ENCODE measurements around the gene FAM124A. TPM values are rescaled to one million over a fixed set of nuclear protein-coding genes. Genes with fewer than 3 reads are reported as not detected.

The FAM124A gene
- total RNA-seq, 2 experiments from 2014 or later: not detected

GRCh38 chr13:51234676-51235075 is 12.5 kb downstream of the FAM124A start:
- Mint-ChIP-seq H3K27me3 (ENCODE audit: low read depth) (peaks cover 31% of the 10 kb centered on the region), H3K4me3 (no peak overlapping the region), H3K36me3 (ENCODE audit: low read depth) (no peaks in the 10 kb centered on the region), H3K27ac (no peak overlapping the region), H3K4me1 (ENCODE audit: low read depth) (peaks cover 3% of the 10 kb centered on the region), H3K9me3 (ENCODE audit: insufficient read depth) (no peaks in the 10 kb centered on the region)
- POLR2A ChIA-PET: no interaction called here
- CTCF ChIA-PET: interaction anchor here (1.6 kb wide), 1 partner anchor 52 kb away, joined by 4 read pairs; no protein-coding TSS in a partner anchor
- no peak for ATAC-seq
- DNase-seq: no peak

- Mint-ChIP-seq H3K9me3 (ENCODE audit: insufficient read depth) (no peaks in the 10 kb centered on the region), H3K4me3 (no peak overlapping the region), H3K4me1 (ENCODE audit: low read depth) (peaks cover 3% of the 10 kb centered on the region), H3K36me3 (ENCODE audit: low read depth) (no peaks in the 10 kb centered on the region), H3K27ac (no peak overlapping the region), H3K27me3 (ENCODE audit: low read depth) (peaks cover 29% of the 10 kb centered on the region)
- ChIA-PET CTCF (interaction anchor here (1.6 kb wide), 1 partner anchor 51 kb away, joined by 4 read pairs; no protein-coding TSS in a partner anchor), POLR2A (no interaction called here)
- DNase-seq: no peak
- no peak for ATAC-seq
These were observed 13.0 kb downstream of the FAM124A start for GRCh38 chr13:51235186-51235585.

- DNase-seq (no peak), ATAC-seq (no peak)
- Mint-ChIP-seq H3K27ac (no peak overlapping the region), H3K4me3 (no peak overlapping the region), H3K9me3 (ENCODE audit: insufficient read depth) (no peaks in the 10 kb centered on the region), H3K4me1 (ENCODE audit: low read depth) (peaks cover 3% of the 10 kb centered on the region), H3K27me3 (ENCODE audit: low read depth) (peaks cover 24% of the 10 kb centered on the region), H3K36me3 (ENCODE audit: low read depth) (no peaks in the 10 kb centered on the region)
- ChIA-PET POLR2A (no interaction called here), CTCF (interaction anchor here (1.2 to 1.6 kb wide), 3 partner anchors 11 to 50 kb away, joined by 3 to 5 read pairs (median 4); no protein-coding TSS in a partner anchor)
These were observed 13.7 kb downstream of the FAM124A start for GRCh38 chr13:51235756-51236490.

- Mint-ChIP-seq H3K4me1 (ENCODE audit: low read depth) (peaks cover 3% of the 10 kb centered on the region), H3K4me3 (no peak overlapping the region), H3K36me3 (ENCODE audit: low read depth) (no peaks in the 10 kb centered on the region), H3K27ac (no peak overlapping the region), H3K9me3 (ENCODE audit: insufficient read depth) (no peaks in the 10 kb centered on the region), H3K27me3 (ENCODE audit: low read depth) (peaks cover 21% of the 10 kb centered on the region)
- no peak for DNase-seq
- ChIA-PET POLR2A (no interaction called here), CTCF (interaction anchor here (1.2 to 1.4 kb wide), 2 partner anchors 11 to 50 kb away, joined by 3 to 5 read pairs; no protein-coding TSS in a partner anchor)
- ATAC-seq: no peak
These were observed 14.2 kb downstream of the FAM124A start for GRCh38 chr13:51236491-51236792.

GRCh38 chr13:51237386-51237785 is 15.2 kb downstream of the FAM124A start:
- ChIA-PET POLR2A (interaction anchor here (0.7 kb wide), 1 partner anchor 1304 kb away, joined by 3 read pairs; no protein-coding TSS in a partner anchor), CTCF (interaction anchor here (1.5 to 1.6 kb wide), 2 partner anchors 10 to 49 kb away, joined by 4 to 5 read pairs; no protein-coding TSS in a partner anchor)
- no peak for DNase-seq
- Mint-ChIP-seq H3K36me3 (ENCODE audit: low read depth) (no peaks in the 10 kb centered on the region), H3K4me1 (ENCODE audit: low read depth) (peaks cover 3% of the 10 kb centered on the region), H3K27me3 (ENCODE audit: low read depth) (peaks cover 17% of the 10 kb centered on the region), H3K27ac (no peak overlapping the region), H3K9me3 (ENCODE audit: insufficient read depth) (no peaks in the 10 kb centered on the region), H3K4me3 (no peak overlapping the region)
- ATAC-seq: no peak

- ChIA-PET CTCF (interaction anchor here (1.5 to 1.6 kb wide), 2 partner anchors 10 to 49 kb away, joined by 4 to 5 read pairs; no protein-coding TSS in a partner anchor), POLR2A (interaction anchor here (0.7 kb wide), 1 partner anchor 1305 kb away, joined by 3 read pairs; no protein-coding TSS in a partner anchor)
- Mint-ChIP-seq H3K27ac (no peak overlapping the region), H3K4me1 (ENCODE audit: low read depth) (peaks cover 3% of the 10 kb centered on the region), H3K27me3 (ENCODE audit: low read depth) (peaks cover 15% of the 10 kb centered on the region), H3K4me3 (no peak overlapping the region), H3K9me3 (ENCODE audit: insufficient read depth) (no peaks in the 10 kb centered on the region), H3K36me3 (ENCODE audit: low read depth) (no peaks in the 10 kb centered on the region)
- no peak for DNase-seq
- ATAC-seq: no peak
These were observed 15.7 kb downstream of the FAM124A start for GRCh38 chr13:51237887-51238286.

GRCh38 chr13:51240178-51240577 is 18.0 kb downstream of the FAM124A start:
- Mint-ChIP-seq H3K4me1 (ENCODE audit: low read depth) (peaks cover 3% of the 10 kb centered on the region), H3K36me3 (ENCODE audit: low read depth) (no peaks in the 10 kb centered on the region), H3K27ac (no peak overlapping the region), H3K9me3 (ENCODE audit: insufficient read depth) (no peaks in the 10 kb centered on the region), H3K27me3 (ENCODE audit: low read depth) (peaks cover 12% of the 10 kb centered on the region), H3K4me3 (no peak overlapping the region)
- ChIA-PET POLR2A (no interaction called here), CTCF (no interaction called here)
- ATAC-seq (no peak), DNase-seq (no peak)

- H3K4me1 Mint-ChIP-seq (ENCODE audit: low read depth): peaks cover 3% of the 10 kb centered on the region
- POLR2A ChIA-PET: no interaction called here
- CTCF ChIA-PET: no interaction called here
These were observed 18.8 kb downstream of the FAM124A start for GRCh38 chr13:51240958-51241357.

GRCh38 chr13:51241720-51242119 is 19.5 kb downstream of the FAM124A start:
- Mint-ChIP-seq H3K27ac (no peak overlapping the region), H3K27me3 (ENCODE audit: low read depth) (peaks cover 6% of the 10 kb centered on the region), H3K4me1 (ENCODE audit: low read depth) (peaks cover 3% of the 10 kb centered on the region), H3K4me3 (no peak overlapping the region), H3K9me3 (ENCODE audit: insufficient read depth) (no peaks in the 10 kb centered on the region), H3K36me3 (ENCODE audit: low read depth) (no peaks in the 10 kb centered on the region)
- DNase-seq (no peak), ATAC-seq (no peak)
- POLR2A ChIA-PET: no interaction called here
- CTCF ChIA-PET: interaction anchor here (1.5 kb wide), 1 partner anchor 44 kb away, joined by 3 read pairs; no protein-coding TSS in a partner anchor

More at GRCh38 chr13:51240958-51241357, 18.8 kb downstream of the FAM124A start:
- DNase-seq: no peak
- Mint-ChIP-seq H3K9me3 (ENCODE audit: insufficient read depth) (no peaks in the 10 kb centered on the region), H3K4me3 (no peak overlapping the region), H3K27me3 (ENCODE audit: low read depth) (peaks cover 9% of the 10 kb centered on the region), H3K36me3 (ENCODE audit: low read depth) (no peaks in the 10 kb centered on the region), H3K27ac (no peak overlapping the region)
- ATAC-seq: no peak

GRCh38 chr13:51243227-51243626 is 21.0 kb downstream of the FAM124A start:
- Mint-ChIP-seq H3K36me3 (ENCODE audit: low read depth) (no peaks in the 10 kb centered on the region), H3K9me3 (ENCODE audit: insufficient read depth) (no peaks in the 10 kb centered on the region), H3K27ac (no peak overlapping the region), H3K4me3 (no peak overlapping the region), H3K27me3 (ENCODE audit: low read depth) (peaks cover 6% of the 10 kb centered on the region), H3K4me1 (ENCODE audit: low read depth) (peaks cover 3% of the 10 kb centered on the region)
- ATAC-seq: no peak
- POLR2A ChIA-PET: interaction anchor here (0.6 kb wide), 1 partner anchor 233 kb away, joined by 3 read pairs; no protein-coding TSS in a partner anchor
- CTCF ChIA-PET: interaction anchor here (1.5 to 1.8 kb wide), 2 partner anchors 43 to 118 kb away, joined by 3 read pairs; no protein-coding TSS in a partner anchor
- DNase-seq: no peak

GRCh38 chr13:51243832-51244231 is 21.6 kb downstream of the FAM124A start:
- no peak overlapping the region for H3K4me3 Mint-ChIP-seq
- DNase-seq: no peak
- peaks cover under 1% of the 10 kb centered on the region for H3K4me1 Mint-ChIP-seq (ENCODE audit: low read depth)
- ChIA-PET CTCF (interaction anchor here (1.1 to 1.8 kb wide), 2 partner anchors 43 to 118 kb away, joined by 3 to 4 read pairs; no protein-coding TSS in a partner anchor), POLR2A (no interaction called here)
- no peaks in the 10 kb centered on the region for H3K9me3 Mint-ChIP-seq (ENCODE audit: insufficient read depth)
- no peak for ATAC-seq
- H3K27me3 Mint-ChIP-seq (ENCODE audit: low read depth): peaks cover 6% of the 10 kb centered on the region
- no peak overlapping the region for H3K27ac Mint-ChIP-seq
- no peaks in the 10 kb centered on the region for H3K36me3 Mint-ChIP-seq (ENCODE audit: low read depth)

GRCh38 chr13:51244637-51245405 is 22.6 kb downstream of the FAM124A start:
- DNase-seq (no peak), ATAC-seq (no peak)
- Mint-ChIP-seq H3K9me3 (ENCODE audit: insufficient read depth) (no peaks in the 10 kb centered on the region), H3K27me3 (ENCODE audit: low read depth) (peaks cover 6% of the 10 kb centered on the region), H3K4me1 (ENCODE audit: low read depth) (no peaks in the 10 kb centered on the region), H3K27ac (no peak overlapping the region), H3K36me3 (ENCODE audit: low read depth) (no peaks in the 10 kb centered on the region), H3K4me3 (no peak overlapping the region)
- POLR2A ChIA-PET: no interaction called here
- CTCF ChIA-PET: interaction anchor here (1.1 to 1.8 kb wide), 2 partner anchors 42 to 119 kb away, joined by 3 to 4 read pairs; no protein-coding TSS in a partner anchor
